Stimulated activated CD8-positive, alpha-beta memory T cell treated with anti-CD3 and anti-CD28 coated beads, Interleukin-4, amount 100 ng/mL, for 4 hours (primary cell): ENCODE measurements around the gene CERS6.
"Not testable (repeated sequence)": the region's sequence is repeated elsewhere in the genome, so short reads cannot be mapped to it uniquely, and the experiment has no call there.

Source experiments
- DNase-seq, 2 donors: peaks; one replicate each; pipeline ENCODE4 v3.0.0-alpha.2; 2020; ENCODE audit warnings: low read depth in 2 of 2, low spot score in 1 of 2

The CERS6 gene

GRCh38 chr2:168466834-168467565, 10.9 kb downstream of the CERS6 start:
- no peak for DNase-seq

- DNase-seq, result no peak
These were observed 11.7 kb downstream of the CERS6 start for GRCh38 chr2:168467729-168468128.

GRCh38 chr2:168468354-168468753, 12.3 kb downstream of the CERS6 start:
- no peak for DNase-seq

GRCh38 chr2:168469281-168469988, 13.4 kb downstream of the CERS6 start:
- no peak for DNase-seq

- no peak for DNase-seq
These were observed 14.5 kb downstream of the CERS6 start for GRCh38 chr2:168470320-168471162.

GRCh38 chr2:168471163-168471475, 15.0 kb downstream of the CERS6 start:
- no peak for DNase-seq

- DNase-seq, result no peak
These were observed 19.6 kb downstream of the CERS6 start for GRCh38 chr2:168475636-168476035.

GRCh38 chr2:168478206-168478605, 22.1 kb downstream of the CERS6 start:
- no peak for DNase-seq

GRCh38 chr2:168480356-168480755, 24.3 kb downstream of the CERS6 start:
- no peak for DNase-seq

GRCh38 chr2:168480825-168481585, 24.9 kb downstream of the CERS6 start:
- DNase-seq, result no peak

- no peak for DNase-seq
These were observed 26.2 kb downstream of the CERS6 start for GRCh38 chr2:168482269-168482668.

- DNase-seq, result no peak
These were observed 27.1 kb downstream of the CERS6 start for GRCh38 chr2:168482952-168483831.

- DNase-seq, result no peak
These were observed 30.4 kb downstream of the CERS6 start for GRCh38 chr2:168486477-168486876.

GRCh38 chr2:168490015-168490874, 34.2 kb downstream of the CERS6 start:
- DNase-seq, result no peak

- no peak for DNase-seq
These were observed 35.0 kb downstream of the CERS6 start for GRCh38 chr2:168490946-168491605.

GRCh38 chr2:168491728-168492127, 35.7 kb downstream of the CERS6 start:
- not testable (repeated sequence) for DNase-seq

GRCh38 chr2:168493219-168493618, 37.1 kb downstream of the CERS6 start:
- DNase-seq, result not testable (repeated sequence)

GRCh38 chr2:168494190-168494711, 38.2 kb downstream of the CERS6 start:
- DNase-seq, result no peak
